ENCODE measurements around the gene ACKR3. TPM values are rescaled to one million over a fixed set of nuclear protein-coding genes. Genes with fewer than 3 reads are reported as not detected.

The ACKR3 gene
- total RNA-seq, 1 donor from 2014 or later, result 74.1 TPM

GRCh38 chr2:236607471-236608187 lies 38.0 kb downstream of the ACKR3 start:
- no peak for DNase-seq (ENCODE audit: low spot score)

DNA sequence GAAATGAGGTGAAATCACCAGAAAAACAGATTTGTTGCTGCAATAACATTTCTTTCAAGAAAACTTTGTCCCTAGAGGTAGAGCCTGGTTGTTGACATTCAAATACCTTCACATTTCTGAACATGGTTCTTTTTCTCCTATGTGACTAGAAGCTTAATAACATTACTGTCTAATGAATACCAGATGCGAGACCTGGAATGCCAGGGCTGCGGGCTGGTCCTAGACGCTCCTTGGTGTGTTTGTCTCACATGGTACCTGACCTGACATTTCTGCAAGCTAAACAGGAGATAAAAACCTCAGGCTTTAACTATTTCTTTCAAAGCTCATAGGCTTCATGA lies 38.5 kb downstream of the ACKR3 start:
- no peak for DNase-seq (ENCODE audit: low spot score)

DNA sequence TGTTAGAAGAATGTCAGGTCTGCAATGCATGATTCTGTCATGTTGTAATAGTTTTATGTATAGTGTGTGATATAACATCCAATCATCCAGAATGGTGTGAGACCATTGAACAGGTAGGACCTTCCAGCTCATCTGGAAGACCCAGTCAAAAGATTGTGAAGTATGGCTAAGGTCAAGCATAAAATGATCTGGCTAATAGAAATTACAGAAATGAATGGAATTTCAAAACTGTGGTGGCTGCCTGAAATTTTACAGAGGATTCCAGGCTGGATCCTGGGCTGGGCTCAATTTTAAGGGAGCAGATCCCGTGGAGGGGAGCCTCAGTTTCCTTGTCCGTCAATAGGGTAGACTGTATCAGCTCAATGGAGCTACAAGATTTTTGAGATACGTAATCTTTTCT lies 39.1 kb downstream of the ACKR3 start:
- DNase-seq (ENCODE audit: low spot score), result no peak

DNA sequence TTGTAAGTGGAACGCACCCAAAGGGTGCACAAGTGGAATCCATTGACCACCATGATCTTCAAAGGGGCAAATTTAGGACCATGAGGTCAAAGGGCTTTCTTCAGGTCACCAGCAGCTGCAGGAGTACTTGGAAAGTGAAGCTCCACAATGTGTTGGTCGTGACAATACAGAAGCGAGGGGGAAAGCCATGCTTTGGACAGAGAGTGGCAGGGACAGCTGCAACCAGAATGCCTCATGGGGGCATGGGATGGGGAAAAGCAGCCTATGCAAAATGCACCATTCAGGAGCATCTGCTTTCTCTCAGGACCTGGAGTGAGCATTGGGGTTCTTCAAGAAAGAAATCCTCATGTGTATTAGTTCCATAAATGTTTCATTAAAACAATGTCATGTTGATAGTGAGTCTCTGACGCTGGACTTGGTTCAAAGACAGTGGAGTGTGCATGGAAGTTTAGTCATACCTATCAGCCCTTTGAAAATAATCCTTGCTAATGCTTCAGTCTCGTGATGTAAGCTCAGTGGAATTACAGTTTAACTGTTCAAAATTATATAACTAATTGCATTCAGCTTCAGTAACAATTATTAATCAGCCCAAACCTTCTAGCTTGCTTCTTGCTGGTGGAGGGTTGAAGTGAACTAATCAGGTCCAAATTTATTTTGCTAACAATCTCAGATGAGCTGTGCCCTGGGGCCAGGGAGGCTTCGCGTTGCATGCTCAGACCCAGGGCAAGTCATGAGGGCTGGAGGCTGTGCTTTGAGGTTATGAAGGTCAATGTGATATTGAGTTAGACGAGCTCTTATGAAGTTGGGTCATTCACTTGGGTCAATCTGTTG lies 41.6 kb downstream of the ACKR3 start:
- DNase-seq (ENCODE audit: low spot score), result no peak

DNA sequence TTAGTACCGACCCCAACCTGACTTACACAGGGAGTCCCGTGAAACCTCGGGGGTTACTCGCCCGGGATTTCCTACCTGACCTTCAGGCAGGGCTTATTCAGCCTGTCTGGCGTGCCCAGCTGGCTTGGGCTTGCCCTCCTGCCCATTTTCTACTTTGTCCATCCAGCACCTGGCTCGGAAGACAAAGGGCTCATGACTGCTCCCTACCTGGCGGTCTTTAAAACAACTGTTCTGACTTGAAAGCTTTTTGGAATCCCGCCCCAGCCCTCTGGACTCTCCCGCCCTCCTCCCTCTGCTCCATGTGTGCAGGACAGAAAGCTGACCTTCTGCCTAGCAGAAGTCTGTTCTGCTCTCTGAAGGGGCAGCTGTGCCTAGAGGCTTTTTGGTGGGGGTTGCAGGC lies 43.1 kb downstream of the ACKR3 start:
- DNase-seq (ENCODE audit: low spot score), result no peak

DNA sequence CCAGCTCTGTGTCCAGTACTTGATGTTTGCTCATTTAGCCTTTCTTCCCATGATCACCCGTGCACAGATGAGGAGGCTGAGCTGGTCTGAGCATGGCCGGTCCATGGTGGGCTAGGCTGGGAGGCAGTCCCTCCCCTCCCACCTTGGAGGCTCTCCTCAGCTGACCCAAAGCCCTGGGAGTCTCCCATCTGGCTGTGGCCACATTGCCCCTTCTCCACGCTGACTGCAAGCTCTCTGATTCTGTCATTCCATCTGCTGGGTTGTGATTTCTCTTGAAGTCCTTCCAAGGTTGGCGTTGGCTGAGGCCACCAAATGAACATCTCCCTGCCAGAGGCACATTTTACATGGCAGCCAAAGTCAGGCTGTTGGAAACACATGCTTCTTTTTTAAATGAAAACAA lies 44.0 kb downstream of the ACKR3 start:
- DNase-seq (ENCODE audit: low spot score), result no peak

DNA sequence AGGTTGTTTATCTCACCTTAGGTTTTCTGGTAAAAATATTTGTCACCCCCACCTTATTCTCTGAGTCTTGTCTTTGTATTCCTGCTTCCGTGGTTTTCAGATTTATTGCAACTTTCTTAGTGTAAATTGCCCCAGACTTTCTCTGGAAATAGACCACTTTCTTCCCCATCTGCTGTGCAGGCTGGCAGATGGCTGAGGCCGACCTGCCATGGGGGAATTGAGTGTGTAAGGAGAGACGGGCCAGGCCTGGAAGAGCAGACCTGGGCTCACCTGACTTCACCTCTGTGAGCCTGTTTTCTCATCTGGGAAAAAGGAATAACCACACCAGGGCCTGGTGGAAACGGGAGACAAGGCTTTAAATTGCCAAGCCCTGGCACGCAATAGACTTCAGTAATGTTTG lies 44.9 kb downstream of the ACKR3 start:
- DNase-seq (ENCODE audit: low spot score), result no peak

- no peak for DNase-seq (ENCODE audit: low spot score)
These were observed 46.4 kb downstream of the ACKR3 start for GRCh38 chr2:236616031-236616430.

DNA sequence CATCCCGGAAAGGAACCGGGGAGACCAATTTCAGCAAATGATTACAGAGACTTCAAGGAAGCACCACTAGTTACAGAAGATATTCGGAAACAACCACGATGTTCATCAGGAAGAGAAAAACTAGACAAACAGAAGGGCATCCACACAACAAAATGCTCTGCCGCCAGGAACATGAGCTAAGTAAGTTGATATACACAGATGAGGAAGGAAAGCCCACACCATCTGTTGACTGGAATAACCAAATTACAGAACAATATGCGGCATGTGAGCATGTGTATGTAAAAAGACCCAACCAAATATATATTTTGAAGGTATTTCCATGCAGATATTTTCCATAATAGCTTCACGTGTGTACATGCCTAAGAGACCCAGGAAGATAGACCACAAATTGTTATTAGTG lies 47.0 kb downstream of the ACKR3 start:
- DNase-seq (ENCODE audit: low spot score), result no peak

DNA sequence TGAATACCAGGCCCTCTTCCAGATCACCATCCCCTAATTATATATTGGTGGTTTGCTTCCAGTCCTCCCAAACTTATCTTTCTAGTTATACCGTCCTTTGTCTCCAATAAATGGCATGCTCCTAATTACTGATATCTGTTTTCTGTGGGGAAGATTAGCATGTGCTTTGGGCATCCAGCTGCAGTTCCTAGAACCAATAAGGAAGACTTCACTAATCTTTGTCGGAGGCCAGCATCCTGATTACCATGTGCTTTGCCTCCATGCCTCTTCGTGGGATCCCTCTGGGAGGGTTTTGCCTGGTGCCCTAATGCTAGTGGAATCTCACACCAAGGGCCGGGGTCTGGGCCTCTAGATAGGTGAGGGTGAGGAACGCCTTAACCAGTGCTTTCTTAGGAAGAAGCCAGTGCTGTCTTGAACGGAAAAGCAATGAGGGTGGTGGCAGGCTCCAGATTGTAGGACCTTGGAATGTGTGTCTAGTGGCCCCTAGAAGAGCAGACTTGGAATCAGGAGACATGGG lies 47.7 kb downstream of the ACKR3 start:
- DNase-seq (ENCODE audit: low spot score), result no peak

- no peak for DNase-seq (ENCODE audit: low spot score)
These were observed 48.2 kb downstream of the ACKR3 start for GRCh38 chr2:236617796-236618195.

DNA sequence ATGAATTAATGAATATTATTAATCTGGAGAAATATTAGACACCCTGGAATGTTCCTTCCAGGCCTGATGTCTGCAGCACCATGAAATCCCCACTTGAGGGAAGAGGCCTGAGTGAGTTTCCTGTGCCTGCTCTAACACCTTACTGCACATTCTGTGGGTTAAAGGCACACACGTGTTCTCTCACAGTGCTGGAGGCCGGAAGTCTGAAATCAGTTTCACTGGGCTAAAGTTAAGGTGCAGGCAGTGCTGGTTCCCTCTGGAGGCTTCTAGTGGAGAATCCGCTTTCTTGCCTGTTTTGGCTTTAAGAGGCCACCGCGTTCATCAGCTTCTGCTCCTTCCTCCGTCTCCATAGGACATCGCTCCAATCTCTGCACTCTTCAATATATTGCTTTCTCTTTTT lies 48.7 kb downstream of the ACKR3 start:
- no peak for DNase-seq (ENCODE audit: low spot score)

GRCh38 chr2:236619910-236620612 lies 50.4 kb downstream of the ACKR3 start:
- no peak for DNase-seq (ENCODE audit: low spot score)

GRCh38 chr2:236621786-236622185 lies 52.2 kb downstream of the ACKR3 start:
- no peak for DNase-seq (ENCODE audit: low spot score)

- DNase-seq (ENCODE audit: low spot score), result no peak
These were observed 52.6 kb downstream of the ACKR3 start for GRCh38 chr2:236622201-236622600.

DNA sequence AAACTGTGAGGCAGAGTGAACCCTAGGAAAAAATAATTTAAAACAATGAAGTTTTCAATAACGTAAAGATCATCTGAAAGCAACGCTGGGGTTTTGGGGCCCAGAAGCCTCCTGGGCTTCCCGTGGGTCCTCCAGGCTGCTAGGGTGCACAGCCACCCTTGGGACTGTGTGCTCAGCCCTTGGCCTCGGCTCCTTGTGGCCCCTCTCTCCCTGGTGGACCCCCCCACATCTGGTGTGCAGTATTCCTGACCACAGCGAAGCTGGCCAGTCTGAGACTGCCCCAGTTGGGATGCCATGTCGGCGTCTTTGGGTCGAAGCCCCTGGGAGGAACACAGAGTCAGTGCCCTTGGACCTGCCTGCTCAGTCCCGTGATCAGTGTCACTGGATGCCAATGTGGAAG lies 53.0 kb downstream of the ACKR3 start:
- DNase-seq (ENCODE audit: low spot score), result no peak

GRCh38 chr2:236623816-236624215 lies 54.2 kb downstream of the ACKR3 start:
- DNase-seq (ENCODE audit: low spot score), result no peak

GRCh38 chr2:236625156-236625690 lies 55.6 kb downstream of the ACKR3 start:
- no peak for DNase-seq (ENCODE audit: low spot score)

DNA sequence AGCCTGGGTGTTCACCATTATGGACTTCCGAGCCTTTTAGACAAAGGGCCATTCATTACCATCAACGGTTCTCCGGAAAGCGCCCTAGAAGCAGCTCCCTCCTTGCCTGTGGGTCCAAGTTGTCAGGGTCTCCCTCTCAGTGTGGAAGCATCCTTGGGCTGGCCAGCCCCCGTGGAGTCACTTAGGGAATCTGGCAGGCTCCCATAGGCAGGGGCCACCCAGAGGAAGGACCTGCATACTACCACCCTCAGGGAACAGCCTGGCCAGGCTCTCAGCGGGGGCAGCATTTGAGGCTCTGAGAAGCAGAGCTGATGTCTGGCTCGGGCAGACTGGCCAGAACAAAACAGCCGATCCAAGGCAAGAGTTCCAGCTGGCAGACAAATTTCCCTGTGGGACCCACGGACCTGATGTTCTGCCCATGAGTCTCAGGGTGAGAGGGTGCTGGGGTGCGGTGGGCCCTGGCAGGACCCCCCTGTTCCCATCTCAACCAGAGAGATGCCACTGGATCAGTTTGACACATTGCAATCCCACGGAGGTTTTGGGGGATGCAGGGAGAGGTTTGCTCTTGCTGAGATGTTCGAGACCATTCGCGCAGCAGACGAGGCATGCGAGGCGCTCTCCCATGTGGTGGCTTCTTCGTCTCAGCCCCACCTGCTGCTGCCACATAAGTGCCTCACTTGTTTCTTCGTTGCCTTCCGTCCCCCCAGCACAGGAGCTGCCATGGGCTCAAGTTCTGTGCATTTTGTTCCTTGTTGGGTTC lies 56.9 kb downstream of the ACKR3 start:
- DNase-seq (ENCODE audit: low spot score), result peak; percentile 85

GRCh38 chr2:236627193-236627592 lies 57.6 kb downstream of the ACKR3 start:
- DNase-seq (ENCODE audit: low spot score), result peak; percentile 53

GRCh38 chr2:236627841-236628240 lies 58.2 kb downstream of the ACKR3 start:
- DNase-seq (ENCODE audit: low spot score), result peak; percentile 59

Data from mesenteric fat pad (tissue), 1 donor.